HL-60/S4 treated with phorbol 12-myristate 13-acetate at 8.2 ng/mL for 4 days and 3 days (cell line): Measurements from ENCODE around the gene SLC4A4.

ENCODE experiments used
- in situ Hi-C: fragments of 300-500 bp; cut with MboI; formaldehyde crosslinking; loops from 2 replicates; pipeline ENCODE4 v1.15.0; 2022; ENCODE audit warnings: low sequenced_read_pairs

Gene SLC4A4

GRCh38 chr4:71356924-71357663 is 18.3 kb downstream of the SLC4A4 start:
- in situ Hi-C loops = no loop called here

DNA sequence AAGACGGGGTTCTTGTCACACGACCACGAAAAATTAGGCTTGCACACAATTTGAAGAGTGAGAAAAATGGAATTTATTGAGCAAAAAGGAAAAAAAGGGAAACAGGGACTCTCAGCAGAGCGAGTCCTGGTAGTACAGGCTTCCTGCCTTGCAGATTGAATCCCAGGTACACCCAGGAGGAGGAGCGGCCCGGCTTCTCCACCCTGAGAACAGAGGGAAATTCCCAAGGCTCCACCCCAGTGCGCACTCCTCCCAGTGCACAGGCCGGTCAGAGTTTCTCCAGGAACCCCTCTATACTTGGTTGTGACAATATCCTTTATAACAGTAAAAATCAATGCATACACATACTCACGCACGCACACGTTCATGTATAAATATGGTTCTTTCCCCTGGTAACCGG is 22.0 kb downstream of the SLC4A4 start:
- in situ Hi-C loops = no loop called here

GRCh38 chr4:71361476-71361875 is 22.7 kb downstream of the SLC4A4 start:
- in situ Hi-C loops = no loop called here

DNA sequence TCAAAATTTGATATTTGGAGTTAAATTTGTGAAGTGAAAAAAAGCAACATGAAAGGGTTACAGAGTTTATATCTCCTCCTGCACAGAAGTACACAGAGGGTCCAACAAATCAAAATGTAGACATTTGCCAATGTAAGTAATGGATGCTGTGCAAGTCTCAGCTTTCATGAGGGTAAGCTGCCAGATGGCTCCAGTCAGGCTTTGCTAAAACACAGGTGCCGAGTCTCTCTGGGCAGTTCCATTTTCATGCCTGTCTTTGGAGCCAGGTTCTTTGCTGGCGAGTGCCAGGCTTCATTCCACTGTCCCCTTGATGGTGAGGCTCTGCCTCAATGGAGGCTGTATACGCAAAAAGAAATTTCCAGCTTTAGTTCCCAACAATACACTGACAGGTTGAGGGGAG is 27.9 kb downstream of the SLC4A4 start:
- in situ Hi-C loops = no loop called here

DNA sequence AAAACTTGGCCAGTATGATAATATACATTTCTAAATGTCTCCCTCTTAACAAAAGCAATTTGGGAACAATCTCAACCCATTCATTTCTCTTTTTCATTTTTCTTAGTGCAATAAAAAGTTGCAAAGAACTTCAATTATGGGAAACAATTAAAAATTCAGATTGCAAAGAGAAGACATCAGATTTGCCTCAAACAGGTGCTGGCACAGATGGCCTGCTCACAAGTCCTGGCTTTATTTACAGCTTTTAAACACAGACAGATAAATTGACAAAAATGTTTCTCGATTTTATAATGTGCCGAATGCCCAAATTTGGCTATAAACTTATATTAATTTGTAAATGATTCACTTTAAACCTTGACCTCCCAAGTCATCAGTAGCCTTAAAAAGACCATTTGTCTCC is 28.7 kb downstream of the SLC4A4 start:
- in situ Hi-C loops = no loop called here

- in situ Hi-C loops = no loop called here
Measured at GRCh38 chr4:71368906-71369305, 30.1 kb downstream of the SLC4A4 start.

DNA sequence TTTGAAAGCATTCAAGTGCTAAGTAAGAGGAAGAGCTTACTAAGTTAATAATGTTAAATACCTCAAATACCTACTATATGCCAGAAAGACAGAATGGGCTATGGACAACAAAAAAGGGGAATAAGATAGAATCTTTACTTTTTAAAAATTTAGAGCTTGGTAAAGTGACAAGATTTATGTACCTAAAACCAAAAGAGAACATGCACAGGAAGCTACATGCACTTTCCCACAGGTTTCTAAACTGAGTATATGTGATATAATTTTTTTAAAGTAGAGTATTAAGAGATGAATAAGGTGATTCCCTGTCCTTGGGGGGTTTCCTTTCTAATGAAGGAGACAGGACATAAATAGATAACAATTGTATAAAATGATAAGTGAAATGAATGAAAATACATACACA is 30.7 kb downstream of the SLC4A4 start:
- in situ Hi-C loops = no loop called here

GRCh38 chr4:71375494-71375893 is 36.7 kb downstream of the SLC4A4 start:
- in situ Hi-C loops = no loop called here

DNA sequence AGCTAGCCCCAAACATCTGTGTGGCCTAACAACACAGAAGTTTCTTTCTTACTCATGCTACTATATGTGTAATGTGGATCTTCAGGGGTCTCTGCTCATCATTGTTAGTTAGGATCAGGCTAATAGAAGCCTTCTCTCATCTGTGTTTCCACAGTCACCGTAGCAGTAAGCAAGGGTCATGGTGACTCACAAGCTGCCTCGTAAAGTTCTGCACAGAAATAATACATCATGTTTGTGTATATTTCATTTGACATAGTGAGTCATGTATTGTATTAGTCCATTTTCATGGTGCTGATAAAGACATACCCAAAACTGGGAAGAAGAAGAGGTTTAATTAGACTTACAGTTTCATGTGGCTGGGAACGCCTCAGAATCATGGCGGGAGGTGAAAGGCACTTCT is 38.7 kb downstream of the SLC4A4 start:
- in situ Hi-C loops = no loop called here

DNA sequence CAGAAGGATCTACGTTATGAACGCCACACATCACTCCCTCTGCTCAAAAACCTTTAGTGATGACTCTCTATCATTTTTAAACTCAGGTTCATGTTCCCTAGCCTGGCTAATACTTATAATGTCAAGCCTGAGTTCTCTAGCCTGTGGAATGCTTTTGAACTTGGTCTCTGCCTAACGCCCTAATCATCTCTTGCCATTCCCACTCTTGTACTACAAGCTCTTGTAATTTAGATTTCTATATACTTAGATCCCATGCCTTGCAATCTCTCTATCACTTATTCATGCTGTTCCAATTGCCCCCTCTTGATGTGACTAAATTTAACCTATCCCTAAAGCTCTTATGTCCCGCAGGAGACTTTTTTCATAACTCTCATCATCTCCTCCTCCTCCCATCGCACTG is 40.3 kb downstream of the SLC4A4 start:
- in situ Hi-C loops = no loop called here

DNA sequence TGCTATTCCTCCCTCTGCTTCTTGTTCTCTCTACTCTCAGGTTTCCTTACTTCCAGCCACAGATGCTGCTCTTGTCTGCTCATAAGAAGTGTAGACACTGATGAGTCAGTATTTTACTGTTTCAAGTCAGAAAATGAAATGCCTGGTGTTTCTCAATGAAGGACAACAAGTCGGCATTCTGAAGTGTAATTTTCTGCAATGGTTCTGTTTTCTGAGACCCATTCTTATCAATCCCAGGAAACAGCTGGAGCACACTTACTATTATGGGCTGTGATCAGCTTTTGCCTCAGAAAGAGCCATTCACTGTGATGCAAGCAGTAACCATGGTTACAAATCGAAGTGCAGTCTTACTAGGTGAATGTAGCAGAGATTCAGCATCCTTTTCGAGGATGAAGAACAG is 42.0 kb downstream of the SLC4A4 start:
- in situ Hi-C loops = no loop called here

DNA sequence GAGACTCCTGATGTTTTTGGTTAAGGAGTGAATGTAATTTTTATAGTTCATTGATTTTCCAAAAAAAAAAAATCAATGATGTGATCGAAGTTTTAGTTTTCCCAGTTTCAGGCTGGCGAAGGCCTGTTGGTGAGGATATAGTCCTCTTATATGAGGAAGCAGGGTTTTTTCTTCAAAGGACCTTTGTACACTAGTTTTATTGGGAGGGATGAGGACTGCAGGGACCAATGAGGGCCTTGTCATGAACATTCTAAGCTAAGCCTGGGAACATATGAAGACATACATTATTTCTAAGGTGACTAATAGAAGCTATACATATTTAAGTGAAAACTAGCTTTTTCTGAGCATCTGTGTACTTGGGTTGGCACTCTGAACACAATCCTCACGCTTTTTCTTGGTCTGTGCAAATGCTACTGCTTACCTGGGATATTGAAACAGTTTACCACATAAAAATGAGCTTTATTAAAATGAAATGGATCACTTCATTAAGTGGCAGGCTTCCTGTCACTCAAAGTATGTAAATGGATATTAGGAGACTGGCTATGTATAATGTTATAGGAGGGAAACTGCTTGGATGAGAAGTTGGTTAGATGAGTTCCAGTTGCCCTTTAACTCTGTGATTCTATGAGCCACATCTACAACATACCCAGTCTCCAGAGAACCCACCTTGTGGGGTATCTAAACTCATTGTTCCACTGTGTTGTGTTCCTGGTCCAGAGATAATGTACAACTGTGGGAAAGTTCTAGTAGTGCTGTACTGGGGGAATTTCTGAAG is 43.5 kb downstream of the SLC4A4 start:
- in situ Hi-C loops = no loop called here

GRCh38 chr4:71382900-71383560 is 44.2 kb downstream of the SLC4A4 start:
- in situ Hi-C loops = no loop called here

DNA sequence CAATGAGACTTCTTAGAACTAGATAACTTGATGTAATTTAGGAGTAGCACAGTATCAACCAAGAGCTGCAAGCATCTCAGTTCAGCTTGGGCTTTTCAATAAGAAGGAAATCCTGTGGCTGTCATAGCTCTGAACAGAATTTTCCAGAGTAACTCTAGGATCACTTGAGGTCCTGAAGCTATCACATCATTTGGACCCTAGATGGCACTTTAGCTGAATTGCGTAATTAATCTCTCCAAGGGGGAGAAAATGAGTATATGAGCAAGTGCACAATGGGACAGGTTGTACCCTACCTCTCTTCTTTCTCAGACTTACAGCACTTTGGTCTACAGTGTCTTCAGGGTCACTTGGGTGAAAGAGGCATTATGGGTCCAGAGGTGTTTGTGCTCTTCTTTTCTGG is 45.2 kb downstream of the SLC4A4 start:
- in situ Hi-C loops = no loop called here

GRCh38 chr4:71389149-71389827 is 50.5 kb downstream of the SLC4A4 start:
- in situ Hi-C loops = no loop called here

- in situ Hi-C loops = no loop called here
Measured at GRCh38 chr4:71392109-71392508, 53.3 kb downstream of the SLC4A4 start.

DNA sequence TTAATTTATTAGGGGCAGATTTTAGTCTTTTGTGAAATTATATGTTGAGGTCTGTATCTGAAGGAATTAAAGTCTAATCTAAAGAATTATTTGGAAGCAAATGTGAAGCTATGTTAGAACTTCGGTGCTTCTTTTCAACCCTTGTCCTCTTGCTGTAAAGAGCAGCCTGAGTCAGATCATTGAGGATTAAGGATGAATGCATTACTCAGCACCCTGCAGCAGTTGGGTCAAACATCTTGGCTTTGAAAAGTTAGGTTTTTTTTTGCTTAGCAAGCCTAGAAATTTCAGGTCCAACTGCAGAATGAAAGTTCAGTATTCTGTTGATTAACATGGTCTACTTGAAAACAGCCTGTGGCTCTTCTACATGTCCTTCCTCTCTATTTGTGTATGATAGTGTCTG is 57.6 kb downstream of the SLC4A4 start:
- in situ Hi-C loops = no loop called here

GRCh38 chr4:71400810-71401209 is 62.0 kb downstream of the SLC4A4 start:
- in situ Hi-C loops = no loop called here

GRCh38 chr4:71402616-71403015 is 63.8 kb downstream of the SLC4A4 start:
- in situ Hi-C loops = no loop called here

DNA sequence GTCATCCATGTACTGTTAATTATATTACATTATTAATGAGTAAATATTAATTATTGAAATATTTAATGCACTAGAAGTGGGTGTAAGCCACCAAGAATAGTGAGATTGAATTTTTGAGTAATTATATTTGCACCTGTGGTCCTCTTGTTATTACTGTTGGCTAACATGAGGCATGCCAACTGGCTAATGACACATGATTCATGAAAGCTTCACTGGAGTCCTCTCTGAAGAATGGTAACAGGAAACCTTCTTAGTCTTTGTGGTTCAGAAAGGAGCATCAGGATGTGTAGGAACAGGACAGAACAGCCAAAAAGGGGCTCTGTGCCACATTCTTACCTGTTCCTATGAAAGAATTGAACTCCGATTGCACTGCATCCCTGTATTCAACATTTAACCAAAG is 65.2 kb downstream of the SLC4A4 start:
- in situ Hi-C loops = no loop called here

DNA sequence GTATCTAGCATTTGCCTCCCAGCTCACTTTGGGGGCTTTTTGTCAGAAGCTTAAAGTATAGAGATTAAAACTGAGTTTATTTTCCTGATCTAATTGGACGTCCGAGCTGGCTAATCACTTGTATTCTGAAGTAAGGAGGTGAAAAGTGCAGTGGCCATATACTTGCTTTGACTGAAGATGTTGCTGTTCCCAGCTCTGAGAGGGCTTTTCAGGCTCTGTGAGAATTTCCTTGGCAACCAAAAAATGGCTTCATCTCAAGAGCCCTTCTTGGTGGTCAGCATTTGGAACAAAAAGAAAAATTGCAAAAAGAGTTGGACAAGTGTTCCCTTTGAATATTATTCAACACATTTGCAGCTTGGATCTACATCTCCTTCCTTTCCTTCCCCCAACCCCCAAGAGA is 67.0 kb downstream of the SLC4A4 start:
- in situ Hi-C loops = no loop called here
